Duodenal mucosa (tissue), 2 donors: ENCODE results near the gene INAFM2.

ENCODE experiments used
- H3K27ac ChIP-seq: one replicate; pipeline ENCODE4 v1.7.0; 2013; ENCODE audit warnings: low read depth, low read length
- H3K27me3 ChIP-seq, 2 donors: one replicate each; pipeline ENCODE4 v1.7.0; 2013; ENCODE audit warnings: low read length in 2 of 2, control low read depth in 1 of 2; ENCODE audit not compliant: insufficient read depth in 2 of 2, control insufficient read depth in 1 of 2
- H3K36me3 ChIP-seq, 2 donors: one replicate each; pipeline ENCODE4 v1.7.0; 2013; ENCODE audit warnings: low read length in 2 of 2, control low read depth in 1 of 2; ENCODE audit not compliant: insufficient read depth in 2 of 2, control insufficient read depth in 1 of 2
- H3K4me1 ChIP-seq, 2 donors: one replicate each; pipeline ENCODE4 v1.7.0; 2013; ENCODE audit warnings: low read length in 2 of 2, control low read depth in 1 of 2; ENCODE audit not compliant: insufficient read depth in 2 of 2, control insufficient read depth in 1 of 2
- H3K4me3 ChIP-seq, 2 donors: one replicate each; pipeline ENCODE4 v1.7.0; 2013; ENCODE audit warnings: low read length in 2 of 2, low read depth in 1 of 2
- H3K9ac ChIP-seq, 2 donors: one replicate each; pipeline ENCODE4 v1.7.0; 2013; ENCODE audit warnings: low read length in 2 of 2, low read depth in 1 of 2
- H3K9me3 ChIP-seq, 2 donors: one replicate each; pipeline ENCODE4 v1.7.0; 2013; ENCODE audit warnings: low read length in 2 of 2, control low read depth in 1 of 2; ENCODE audit not compliant: control insufficient read depth in 1 of 2

The INAFM2 gene

DNA sequence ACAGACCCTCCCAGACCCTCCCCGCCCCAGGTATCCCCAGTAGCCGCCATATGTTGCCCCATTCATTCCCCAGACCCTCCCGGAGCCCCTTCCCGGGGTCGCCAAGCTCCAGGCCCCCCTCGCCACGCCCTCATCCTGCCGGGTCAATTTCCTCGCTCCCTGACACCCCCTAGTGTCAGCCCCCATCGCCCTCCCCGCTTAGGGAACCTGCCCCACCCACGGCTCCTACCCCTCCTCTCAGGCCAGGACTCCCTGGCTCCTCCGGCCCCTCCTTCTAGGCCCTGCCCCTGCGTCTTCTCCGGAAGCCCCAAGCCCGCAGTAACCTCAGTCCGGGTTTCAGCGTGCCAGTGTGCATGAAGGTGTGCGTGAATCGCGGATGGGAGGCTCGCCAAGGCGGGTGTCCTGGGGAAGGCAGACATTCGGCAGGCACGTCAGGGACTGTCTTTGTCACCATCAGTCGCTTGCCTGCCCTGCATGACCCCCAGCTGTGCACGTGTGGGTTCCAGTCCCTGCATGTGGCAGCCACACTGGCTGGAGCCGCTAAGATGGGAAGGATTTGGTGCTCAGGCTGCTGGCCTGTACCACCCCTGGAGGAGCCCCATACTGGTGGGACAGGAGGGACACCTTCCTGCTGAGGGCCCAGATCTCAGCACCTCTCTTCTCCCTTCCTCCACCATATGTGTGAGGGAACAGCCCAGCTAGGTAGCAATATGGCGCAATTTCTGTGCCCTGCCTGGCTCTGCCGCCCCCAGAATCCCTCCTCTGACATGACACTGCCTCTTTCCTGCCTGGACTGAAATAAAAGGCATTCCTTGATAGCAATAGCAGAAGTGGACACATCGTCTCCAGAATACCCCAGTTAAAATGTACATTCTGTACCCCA lies 35.2 kb downstream of the INAFM2 start:
- Histone ChIP-seq H3K27ac (no peak overlapping the region), H3K4me1 (peaks cover 39 to 41% of the 10 kb centered on the region in 2 donors), H3K9me3 (no peaks in the 10 kb centered on the region), H3K9ac (no peak overlapping the region), H3K4me3 (peak overlapping the region; percentile 53 to 60), H3K27me3 (no peaks in the 10 kb centered on the region), H3K36me3 (peaks cover 15 to 24% of the 10 kb centered on the region in 2 donors)

DNA sequence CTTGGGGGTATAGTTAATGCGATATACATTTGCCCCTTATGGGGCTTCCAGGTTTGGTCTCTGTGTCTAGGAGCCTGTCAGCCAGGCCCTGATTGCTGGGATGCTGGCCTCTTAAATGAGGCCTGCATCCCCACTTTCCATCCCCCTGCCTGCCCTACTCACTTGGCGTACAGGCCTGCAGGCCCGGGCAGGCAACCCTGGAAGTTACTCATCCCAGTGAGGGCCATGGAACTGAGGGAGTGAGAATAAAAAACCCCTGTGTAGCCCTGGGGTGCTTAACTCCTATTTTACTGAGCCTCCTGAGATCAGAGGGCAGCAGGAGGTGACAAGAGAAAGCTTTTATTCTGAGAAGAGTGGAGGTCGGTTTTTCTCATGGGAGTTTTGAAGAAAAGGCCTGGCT lies 36.5 kb downstream of the INAFM2 start:
- H3K27ac ChIP-seq, result no peak overlapping the region
- peaks cover 26 to 29% of the 10 kb centered on the region in 2 donors for H3K4me1 ChIP-seq
- peaks cover 11 to 14% of the 10 kb centered on the region in 2 donors for H3K36me3 ChIP-seq
- H3K27me3 ChIP-seq, result no peaks in the 10 kb centered on the region
- H3K9me3 ChIP-seq, result no peaks in the 10 kb centered on the region
- no peak overlapping the region for H3K9ac ChIP-seq
- H3K4me3 ChIP-seq, result no peak overlapping the region

GRCh38 chr15:40361640-40362039 lies 38.1 kb downstream of the INAFM2 start:
- Histone ChIP-seq H3K36me3 (peaks cover under 1 to 2% of the 10 kb centered on the region in 2 donors), H3K4me1 (peaks cover 13 to 14% of the 10 kb centered on the region in 2 donors), H3K4me3 (no peak overlapping the region), H3K9ac (no peak overlapping the region), H3K9me3 (no peaks in the 10 kb centered on the region), H3K27me3 (no peaks in the 10 kb centered on the region), H3K27ac (no peak overlapping the region)

DNA sequence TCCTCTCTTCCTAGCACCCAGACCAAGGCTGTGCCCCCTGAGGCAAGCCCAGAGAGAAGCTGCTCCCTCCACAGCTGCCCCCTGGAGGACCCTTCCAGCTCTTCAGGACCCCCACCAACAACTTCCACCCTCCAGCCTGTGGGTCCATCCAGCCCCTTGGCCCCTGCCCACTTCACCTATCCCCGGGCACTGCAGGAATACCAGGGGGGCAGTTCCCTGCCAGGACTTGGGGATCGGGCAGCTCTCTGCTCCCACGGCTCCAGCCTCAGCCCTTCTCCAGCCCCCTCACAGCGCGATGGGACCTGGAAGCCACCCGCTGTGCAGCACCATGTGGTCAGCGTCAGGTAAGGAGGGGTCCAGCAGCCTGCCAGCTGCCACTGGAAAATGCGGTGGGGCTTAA lies 40.1 kb downstream of the INAFM2 start:
- Histone ChIP-seq H3K27ac (no peak overlapping the region), H3K9me3 (no peaks in the 10 kb centered on the region), H3K36me3 (no peaks in the 10 kb centered on the region), H3K4me3 (no peak overlapping the region), H3K27me3 (no peaks in the 10 kb centered on the region), H3K4me1 (peaks cover 13 to 20% of the 10 kb centered on the region in 2 donors), H3K9ac (no peak overlapping the region)

- Histone ChIP-seq H3K4me1 (peaks cover 10 to 17% of the 10 kb centered on the region in 2 donors), H3K9me3 (no peaks in the 10 kb centered on the region), H3K27ac (no peak overlapping the region), H3K9ac (no peak overlapping the region), H3K4me3 (no peak overlapping the region), H3K36me3 (no peaks in the 10 kb centered on the region), H3K27me3 (no peaks in the 10 kb centered on the region)
Measured at GRCh38 chr15:40364251-40364650, 40.8 kb downstream of the INAFM2 start.

GRCh38 chr15:40365016-40365415 lies 41.5 kb downstream of the INAFM2 start:
- H3K27me3 ChIP-seq, result no peaks in the 10 kb centered on the region
- H3K4me1 ChIP-seq, result peaks cover 10 to 17% of the 10 kb centered on the region in 2 donors
- no peaks in the 10 kb centered on the region for H3K9me3 ChIP-seq
- H3K36me3 ChIP-seq, result no peaks in the 10 kb centered on the region
- no peak overlapping the region for H3K4me3 ChIP-seq
- H3K27ac ChIP-seq, result no peak overlapping the region
- H3K9ac ChIP-seq, result no peak overlapping the region

DNA sequence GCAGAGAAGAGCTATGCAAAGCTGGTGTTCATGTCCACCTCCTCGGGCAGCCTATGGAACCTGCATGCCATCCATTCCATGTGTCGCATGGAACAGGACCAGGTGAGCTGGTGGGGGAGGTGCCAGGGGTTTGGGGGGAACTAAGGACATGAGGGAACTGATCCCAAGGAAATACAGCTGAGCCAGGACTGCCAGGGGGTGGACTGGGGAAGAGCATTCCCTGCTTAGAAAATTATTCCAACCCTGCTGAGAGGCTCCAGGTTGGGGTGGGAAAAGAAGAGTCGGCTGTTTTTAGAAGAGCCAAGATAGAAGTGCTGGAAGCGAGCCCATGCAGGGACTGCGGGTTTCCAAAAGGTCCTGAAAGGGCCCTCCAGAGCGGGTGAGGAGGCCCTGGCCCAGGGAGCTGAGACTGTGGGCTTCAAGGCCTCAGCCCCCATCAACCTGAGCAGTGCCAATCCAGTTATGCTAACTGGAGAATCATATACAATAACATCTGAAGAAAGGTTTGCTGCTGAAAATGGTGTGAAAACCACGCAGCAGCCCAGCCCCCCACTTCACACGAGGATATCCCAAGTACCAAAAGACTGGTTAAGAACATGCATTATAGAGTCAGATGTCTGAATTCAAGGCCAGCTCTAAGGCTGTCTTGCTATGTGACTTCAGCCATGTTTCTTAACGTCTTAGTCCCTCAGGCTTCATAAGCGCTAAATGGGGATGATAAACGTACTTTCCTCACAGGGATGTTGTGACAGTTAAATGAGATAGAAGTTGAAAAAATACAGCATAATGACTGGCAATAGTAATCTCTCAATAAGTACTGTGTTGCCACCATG lies 42.3 kb downstream of the INAFM2 start:
- Histone ChIP-seq H3K9ac (no peak overlapping the region), H3K4me1 (peaks cover 10 to 17% of the 10 kb centered on the region in 2 donors), H3K4me3 (no peak overlapping the region), H3K9me3 (no peaks in the 10 kb centered on the region), H3K27ac (no peak overlapping the region), H3K36me3 (no peaks in the 10 kb centered on the region), H3K27me3 (no peaks in the 10 kb centered on the region)

DNA sequence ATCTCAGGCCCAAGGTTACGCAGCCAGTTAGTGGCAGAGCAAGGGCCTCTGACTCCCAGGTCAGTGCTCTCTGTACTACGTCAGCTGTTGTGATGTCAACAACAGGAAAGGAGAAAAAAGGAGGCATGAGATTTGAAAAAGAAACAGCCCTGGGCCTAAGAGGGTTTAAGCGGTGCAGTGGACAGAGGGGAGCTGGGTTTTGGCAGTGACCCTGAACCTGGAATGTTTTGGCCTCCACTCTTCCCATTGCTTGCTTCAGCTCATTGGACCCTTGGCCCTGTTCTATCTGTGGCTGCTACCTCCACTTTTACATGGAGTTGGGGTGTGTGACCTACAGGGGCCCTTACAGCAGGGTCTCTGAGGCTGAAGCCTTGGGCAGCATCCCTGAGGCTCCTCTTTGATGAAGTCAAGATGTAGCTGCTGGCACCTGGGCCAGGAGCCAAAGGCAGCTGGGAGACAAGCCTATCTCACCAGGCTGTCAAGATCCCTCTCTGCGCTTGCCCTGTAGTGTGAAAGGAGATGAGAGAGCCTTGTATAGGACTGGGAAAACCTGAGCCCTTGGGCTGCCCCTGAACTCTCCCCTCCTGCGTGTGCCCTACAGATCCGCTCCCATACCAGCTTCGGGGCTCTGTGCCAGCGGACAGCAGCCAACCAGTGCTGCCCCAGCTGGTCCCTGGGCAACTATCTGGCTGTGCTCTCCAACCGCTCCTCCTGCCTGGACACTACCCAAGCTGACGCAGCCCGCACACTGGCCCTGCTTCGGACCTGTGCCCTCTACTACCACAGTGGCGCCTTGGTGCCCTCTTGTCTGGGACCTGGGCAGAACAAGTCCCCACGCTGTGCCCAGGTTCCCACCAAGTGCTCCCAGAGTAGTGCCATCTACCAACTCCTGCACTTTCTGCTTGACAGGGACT lies 43.2 kb downstream of the INAFM2 start:
- H3K9ac ChIP-seq, result peak overlapping the region; percentile 15 to 59
- no peak overlapping the region for H3K27ac ChIP-seq
- peaks cover 10 to 17% of the 10 kb centered on the region in 2 donors for H3K4me1 ChIP-seq
- peak overlapping the region; percentile 58 for H3K4me3 ChIP-seq
- H3K27me3 ChIP-seq, result no peaks in the 10 kb centered on the region
- H3K9me3 ChIP-seq, result no peaks in the 10 kb centered on the region
- H3K36me3 ChIP-seq, result no peaks in the 10 kb centered on the region

- no peaks in the 10 kb centered on the region for H3K9me3 ChIP-seq
- H3K27me3 ChIP-seq, result no peaks in the 10 kb centered on the region
- peak overlapping the region; percentile 58 for H3K4me3 ChIP-seq
- no peaks in the 10 kb centered on the region for H3K36me3 ChIP-seq
- H3K4me1 ChIP-seq, result peaks cover 10 to 17% of the 10 kb centered on the region in 2 donors
- no peak overlapping the region for H3K27ac ChIP-seq
- H3K9ac ChIP-seq, result peak overlapping the region; percentile 15 to 59
Measured at GRCh38 chr15:40367371-40367685, 43.8 kb downstream of the INAFM2 start.
